NT2/D1 (cell line): ENCODE measurements around the gene DCDC2.

Experiments
- SUZ12 ChIP-seq: IDR thresholded peaks from 2 replicates; pipeline ENCODE4 v1.6.1; 2011; ENCODE audit not compliant: insufficient read length, insufficient read depth; ENCODE audit errors: extremely low read depth
- YY1 ChIP-seq: IDR thresholded peaks from 2 replicates; pipeline ENCODE4 v1.6.1; 2011; ENCODE audit not compliant: insufficient read length, insufficient read depth
- ZNF274 ChIP-seq: IDR thresholded peaks from 2 replicates; pipeline ENCODE4 v1.6.1; 2011; ENCODE audit warnings: mild to moderate bottlenecking, low read depth, low read length

- TF ChIP-seq SUZ12 (no peak), YY1 (no peak), ZNF274 (no peak)
These were observed 28.8 kb downstream of the DCDC2 start for GRCh38 chr6:24329022-24329421.
